GM12878 (cell line): Measurements from ENCODE around the gene TTC29. TPM values are rescaled to one million over a fixed set of nuclear protein-coding genes. Genes with fewer than 3 reads are reported as not detected.

Experiments used
- ATAC-seq: fragments of 200-7000 bp; cut with Tn5 transposase; 3 replicates; pipeline ENCODE4 v1.9.1; 2020; ENCODE audit warnings: mild to moderate bottlenecking, moderate library complexity
- BruUV-seq: library from RNA; stranded (reverse); fragments of 400-500 nt; replicated peaks from 2 replicates; lab custom pipeline; 2021; lab: Mats Ljungman, UMichigan
- CTCF ChIA-PET: fragments of 300-600 bp; sonication (Branson Sonifier 250); formaldehyde crosslinking; extraction: SDS; loops from one replicate; lab custom pipeline; 2021; ENCODE audit warnings: inconsistent platforms; lab: Yijun Ruan, JAX
- POLR2A ChIA-PET: fragments of 350-600 bp; formaldehyde crosslinking; extraction: SDS; loops from one replicate; lab custom pipeline; 2021; ENCODE audit warnings: inconsistent platforms; lab: Charles Lee
- RAD21 ChIA-PET: fragments of 300-600 bp; sonication (Branson Sonifier 250); formaldehyde crosslinking; loops from one replicate; lab custom pipeline; 2023; ENCODE audit warnings: antibody characterized with exemption; ENCODE audit not compliant: unreplicated experiment; lab: Charles Lee
- SMC1A ChIA-PET: fragments of 300-600 bp; sonication (Branson Sonifier 250); formaldehyde crosslinking; loops from one replicate; lab custom pipeline; 2023; ENCODE audit not compliant: unreplicated experiment, uncharacterized antibody; lab: Charles Lee
- DNase-seq: peaks from one replicate; pipeline ENCODE4 v3.0.0-alpha.2; 2011; ENCODE audit warnings: low read depth, low spot score
- FAIRE-seq: peaks from 3 replicates; lab custom pipeline; 2011; peaks lifted over from hg19 to GRCh38; lab: Jason Lieb, UNC
- H2AFZ ChIP-seq: 2 replicates; pipeline ENCODE4 v1.6.0; 2011; ENCODE audit warnings: low read depth, low read length, control low read depth; ENCODE audit not compliant: control insufficient read depth
- H3K27ac ChIP-seq: 2 replicates; pipeline ENCODE4 v1.5.1; 2011; ENCODE audit warnings: control low read depth; ENCODE audit not compliant: control insufficient read depth, insufficient read depth
- H3K27me3 ChIP-seq, 2 experiments: replicated peaks in 1 of 2; 2 replicates each; pipeline versions ENCODE4 v1.6.0 to v1.6.1; 2011; ENCODE audit warnings: low read length in 1 of 2; ENCODE audit not compliant: control insufficient read depth in 2 of 2, insufficient read depth in 2 of 2
- H3K36me3 ChIP-seq, 2 experiments: 2 replicates each; pipeline ENCODE4 v1.5.1; 2011; ENCODE audit warnings: low read length in 1 of 2; ENCODE audit not compliant: control insufficient read depth in 2 of 2, insufficient read depth in 2 of 2
- H3K4me1 ChIP-seq: 2 replicates; pipeline ENCODE4 v1.6.1; 2011; ENCODE audit warnings: mild to moderate bottlenecking, low read length, moderate library complexity, mixed read lengths; ENCODE audit not compliant: control insufficient read depth, insufficient read depth
- H3K4me2 ChIP-seq: 2 replicates; pipeline ENCODE4 v1.6.0; 2011; ENCODE audit warnings: control low read depth; ENCODE audit not compliant: control insufficient read depth, insufficient read depth
- H3K4me3 ChIP-seq: fragments of 200-600 bp; sonication (generic); 2 replicates; pipeline ENCODE4 v1.5.1; 2016
- H3K79me2 ChIP-seq: 2 replicates; pipeline ENCODE4 v1.6.0; 2011; ENCODE audit warnings: low read length; ENCODE audit not compliant: control insufficient read depth, insufficient read depth
- H3K9ac ChIP-seq: 2 replicates; pipeline ENCODE4 v1.8.0; 2011; ENCODE audit warnings: low read length, control low read depth, mixed read lengths; ENCODE audit not compliant: control insufficient read depth, insufficient read depth
- H3K9me3 ChIP-seq: replicated peaks from 3 replicates; pipeline ENCODE4 v1.5.1; 2011; ENCODE audit warnings: mild to moderate bottlenecking, low read length; ENCODE audit not compliant: control insufficient read depth, insufficient read depth
- H4K20me1 ChIP-seq: 2 replicates; pipeline ENCODE4 v1.6.0; 2011; ENCODE audit not compliant: control insufficient read depth, insufficient read depth
- E2F8 ChIP-seq: fragments of 450-650 bp; IDR thresholded peaks from 2 replicates; pipeline ENCODE4 v1.6.1; 2018; ENCODE audit warnings: mild to moderate bottlenecking, low read depth, moderate library complexity; ENCODE audit not compliant: partially characterized antibody
- EP300 ChIP-seq, 2 experiments: fragments of 150-350 bp in 1 of 2; IDR thresholded peaks; 2 replicates each; pipeline ENCODE4 v1.6.1; 2011 to 2012; ENCODE audit warnings: low read depth in 2 of 2, low read length in 2 of 2, borderline replicate concordance in 1 of 2, improper control_type of control experiment in 1 of 2, inconsistent platforms in 1 of 2; ENCODE audit not compliant: control insufficient read depth in 1 of 2
- HSF1 ChIP-seq: fragments of 150-350 bp; IDR thresholded peaks from 2 replicates; pipeline ENCODE4 v1.6.1; 2014; ENCODE audit warnings: mild to moderate bottlenecking, low read depth, low read length
- NKRF ChIP-seq: fragments of 450-650 bp; conservative IDR thresholded peaks from 2 replicates; pipeline ENCODE4 v1.6.1; 2017; ENCODE audit warnings: mild to moderate bottlenecking, moderate library complexity
- PML ChIP-seq: IDR thresholded peaks from 2 replicates; pipeline ENCODE4 v1.6.1; 2012; ENCODE audit warnings: low read length, inconsistent platforms
- SIX5 ChIP-seq: IDR thresholded peaks from 2 replicates; pipeline ENCODE4 v1.6.1; 2011; ENCODE audit warnings: mild to moderate bottlenecking, low read depth, low read length, moderate library complexity; ENCODE audit not compliant: severe bottlenecking
- STAT3 ChIP-seq: IDR thresholded peaks from 2 replicates; pipeline ENCODE4 v1.6.1; 2011; ENCODE audit warnings: low read depth, low read length, improper control_type of control experiment
- USF2 ChIP-seq: IDR thresholded peaks from 2 replicates; pipeline ENCODE4 v1.6.1; 2011; ENCODE audit warnings: low read depth, low read length, improper control_type of control experiment, borderline replicate concordance
- ZBTB4 ChIP-seq: fragments of 450-650 bp; formaldehyde crosslinking; IDR thresholded peaks from 2 replicates; pipeline ENCODE4 v1.4.0; 2022; ENCODE audit warnings: mild to moderate bottlenecking, moderate library complexity
- WGBS: methylation state at CpG from one replicate; pipeline ENCODE4 v1.1.6; 2016; ENCODE audit warnings: low lambda C conversion rate; ENCODE audit not compliant: insufficient replicate concordance, insufficient coverage; ENCODE audit errors: missing lambda C conversion rate; 5-methylcytosine and 5-hydroxymethylcytosine counted together
- in situ Hi-C: fragments of 300-500 bp; cut with MboI; formaldehyde crosslinking; loops from 9 replicates; pipeline ENCODE4 v1.14.3; 2018; ENCODE audit warnings: mixed read lengths
- intact Hi-C: fragments of 100-400 bp; cut with micrococcal nuclease; formaldehyde crosslinking; loops from one replicate; pipeline ENCODE4 v1.14.2; 2022; ENCODE audit not compliant: unreplicated experiment
- polyA plus RNA-seq, 11 experiments: library from polyadenylated mRNA; depleted of rRNA in 4 of 11; unstranded in 6 of 11; stranded (reverse) in 5 of 11; fragments of >200 nt; fragmentation: Nextera tagmentation in 4 of 11; fragmentation: Illumina TruSeq in 1 of 11; extraction: Ambion mirVana in 4 of 11; extraction: Trizol in 1 of 11; gene quantifications; 1 replicate in 1 of 11; 2 replicates in 10 of 11; pipeline versions ENCODE4 v1.2.1 to v1.2.3, GENCODE V29; 2011 to 2016; ENCODE audit warnings: inconsistent platforms in 2 of 11, missing spikeins in 2 of 11, low read depth in 1 of 11
- total RNA-seq, 4 experiments: library from RNA; depleted of rRNA in 3 of 4; stranded (reverse); fragments of >200 nt in 3 of 4; fragmentation: Illumina TruSeq in 1 of 4; extraction: Trizol in 1 of 4; gene quantifications; 2 replicates each; pipeline versions ENCODE4 v1.2.1 to v1.2.3, GENCODE V29; 2013 to 2021

TTC29 gene
- total and polyA plus RNA-seq, 10 of the 15 experiments (the other 5 are each of a cell fraction or from before 2014, with no cell fraction given) = not detected

GRCh38 chr4:146855761-146856160 is 89.9 kb downstream of the TTC29 start:
- Histone ChIP-seq H3K9me3 (no peaks in the 10 kb centered on the region), H3K9ac (no peak overlapping the region), H2AFZ (no peak overlapping the region), H3K36me3 (no peaks in the 10 kb centered on the region), H3K27ac (no peak overlapping the region), H3K79me2 (no peaks in the 10 kb centered on the region), H3K27me3 (no peaks in the 10 kb centered on the region; a peak in 1 of 4 replicates), H3K4me1 (no peaks in the 10 kb centered on the region), H4K20me1 (no peaks in the 10 kb centered on the region), H3K4me3 (no peak overlapping the region), H3K4me2 (no peak overlapping the region)
- 7% methylated on average over 4 of the region's 4 CpGs for WGBS
- ChIA-PET RAD21 (interaction anchor here (0.8 kb wide), 1 partner anchor 13 kb away, joined by 3 read pairs; no protein-coding TSS in a partner anchor), SMC1A (no interaction called here), CTCF (no interaction called here), POLR2A (interaction anchor here (0.6 kb wide), 1 partner anchor 1195 kb away, joined by 3 read pairs; no protein-coding TSS in a partner anchor)
- intact Hi-C loops = no loop called here
- FAIRE-seq (no peak), DNase-seq (no peak), ATAC-seq (no peak)
- no TSS peak for BruUV-seq
- in situ Hi-C loops = no loop called here
- TF ChIP-seq USF2 (no peak), ZBTB4 (no peak), STAT3 (no peak), HSF1 (no peak), PML (no peak), NKRF (no peak), SIX5 (no peak), E2F8 (no peak), EP300 (IDR thresholded peaks at IDR 0.05; ENCODE audit: borderline replicate concordance in 1 of 2, control insufficient read depth in 1 of 2, low read depth in 2 of 2, low read length in 2 of 2) (no peak)
